T-helper 1 cell (primary cell): ENCODE measurements around the gene CNNM2.
"Not testable (repeated sequence)": the region's sequence is repeated elsewhere in the genome, so short reads cannot be mapped to it uniquely, and the experiment has no call there.

Experiments used
- DNase-seq, 5 donors: peaks; one replicate each; pipeline ENCODE4 v3.0.0-alpha.2; 2012 to 2020

CNNM2 gene

GRCh38 chr10:103042129-103042528 is 124.0 kb downstream of the CNNM2 start:
- DNase-seq, result no peak

DNA sequence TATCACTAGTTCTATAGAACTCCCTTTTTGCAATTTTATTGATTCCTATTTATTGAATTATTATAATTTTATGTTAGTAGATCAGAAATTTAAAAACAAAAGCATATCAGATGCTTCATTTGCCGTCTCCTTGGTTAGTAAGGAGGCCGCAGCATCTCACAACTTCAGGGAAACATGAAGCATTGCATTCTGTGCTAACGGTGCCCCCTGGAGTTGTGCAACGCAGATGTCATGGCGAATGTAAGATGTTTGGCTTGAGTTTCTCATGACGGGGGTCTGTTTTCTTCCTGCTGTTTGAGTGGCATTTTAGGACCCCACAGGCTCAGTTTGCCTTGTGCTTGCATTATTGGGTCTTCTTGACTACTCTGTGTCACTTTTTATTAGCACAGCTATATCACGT is 124.8 kb downstream of the CNNM2 start:
- no peak for DNase-seq

DNA sequence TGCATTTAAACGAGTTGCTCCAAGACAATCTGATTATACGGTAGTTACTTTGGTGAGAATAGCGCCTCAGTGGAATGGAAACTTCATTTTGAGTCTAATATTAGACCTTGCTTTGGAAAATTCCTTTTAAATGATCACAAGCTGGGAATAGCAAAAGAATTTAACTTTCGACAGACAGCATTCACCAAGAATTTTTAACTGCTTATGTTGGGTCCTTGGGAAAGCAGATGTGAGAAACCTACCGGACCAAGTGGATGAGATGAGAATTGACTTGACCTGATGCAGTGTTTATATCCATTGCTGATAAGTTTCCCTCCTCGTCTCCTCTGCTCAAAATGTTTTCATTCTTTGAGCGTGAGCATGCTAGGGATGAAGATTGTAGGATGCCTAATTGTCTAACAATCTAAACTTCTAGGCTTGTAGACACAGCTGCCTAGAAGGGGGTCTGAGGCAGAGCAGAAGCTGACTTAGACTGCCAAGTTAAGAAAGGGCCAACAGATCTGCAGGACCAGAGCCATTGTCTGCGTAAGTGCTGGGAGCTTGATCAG is 126.9 kb downstream of the CNNM2 start:
- DNase-seq, result no peak

DNA sequence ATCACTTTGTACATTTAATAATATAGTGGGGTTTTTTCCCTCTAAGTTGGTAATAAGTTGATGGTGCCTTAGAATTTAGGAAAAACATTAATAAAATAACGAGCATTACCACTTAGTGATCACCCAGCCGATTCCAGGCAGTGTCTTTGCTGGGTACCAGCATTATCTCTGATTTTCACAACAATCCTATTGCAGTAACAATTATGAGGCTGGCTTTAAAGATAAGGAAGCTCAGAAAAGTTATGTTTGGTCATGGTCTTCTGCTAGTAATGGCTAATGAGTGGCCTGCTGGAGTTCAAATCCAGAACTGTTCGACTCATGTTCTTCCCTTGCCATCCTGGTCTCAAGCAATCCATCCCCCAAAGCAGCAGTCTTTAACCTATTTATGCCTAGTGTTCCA is 127.9 kb downstream of the CNNM2 start:
- no peak for DNase-seq

DNA sequence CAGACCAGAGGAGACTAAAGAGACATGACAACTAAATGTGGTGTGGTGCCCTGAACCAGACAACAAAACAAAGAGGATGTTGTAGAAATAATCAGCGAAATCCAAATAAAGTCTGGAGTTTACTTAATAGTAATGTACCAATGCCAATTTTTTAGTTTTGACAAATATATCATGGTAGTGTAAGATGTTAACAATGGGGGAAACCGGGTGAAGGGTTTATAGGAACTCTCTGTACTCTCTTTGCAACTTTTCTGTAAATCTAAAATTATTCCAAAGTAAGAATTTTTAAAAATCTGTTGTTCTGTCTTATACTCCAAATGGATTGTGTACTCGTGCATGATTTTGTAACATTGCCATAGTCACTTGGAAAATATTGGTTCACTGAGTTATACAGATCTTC is 129.3 kb downstream of the CNNM2 start:
- DNase-seq, result no peak

GRCh38 chr10:103049237-103049636 is 131.1 kb downstream of the CNNM2 start:
- no peak for DNase-seq

DNA sequence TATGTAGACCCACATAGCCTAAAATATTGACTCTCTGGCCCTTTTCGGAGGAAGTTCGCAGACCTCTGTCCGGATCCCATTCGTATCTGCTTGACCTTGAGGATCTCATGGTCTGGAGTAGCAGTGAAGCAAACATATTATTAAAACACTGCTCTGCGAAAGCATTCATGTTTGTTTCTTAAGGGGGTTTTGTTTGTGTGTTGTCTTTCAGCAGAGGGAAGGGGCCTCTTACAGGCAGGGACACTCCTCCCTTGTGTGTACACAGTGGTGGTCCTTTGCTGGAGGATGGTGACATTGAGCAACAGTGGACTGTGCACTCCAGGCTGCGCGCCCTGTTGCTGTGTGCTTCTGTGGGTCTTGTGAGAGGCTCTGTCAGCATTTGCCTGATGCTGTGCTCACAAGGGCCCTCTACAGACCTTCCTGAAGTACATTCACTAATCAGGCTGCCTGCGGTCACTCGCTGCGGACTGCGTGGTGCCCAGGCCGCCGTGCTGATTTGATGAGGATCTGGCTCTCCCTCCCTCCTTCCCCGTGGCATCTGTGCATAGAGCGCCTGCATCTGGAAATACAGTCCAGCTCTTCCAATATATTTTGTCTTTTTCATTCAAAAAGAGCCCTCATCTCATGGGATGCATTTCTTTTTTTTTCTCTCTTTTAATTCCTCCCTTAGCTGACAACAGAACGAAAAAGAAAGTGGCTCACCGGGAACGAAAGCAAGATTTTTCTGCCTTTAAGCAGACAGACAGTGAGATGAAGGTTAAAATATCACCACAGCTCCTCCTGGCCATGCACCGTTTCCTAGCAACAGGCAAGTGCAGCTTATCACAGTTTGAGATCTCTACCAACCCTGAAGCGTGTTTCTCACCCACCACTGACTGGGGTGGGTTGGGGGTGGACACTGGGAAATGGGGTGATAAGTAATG is 135.8 kb downstream of the CNNM2 start:
- peak in 4 of 5 donors; percentile 26 to 71 (median 38) for DNase-seq

DNA sequence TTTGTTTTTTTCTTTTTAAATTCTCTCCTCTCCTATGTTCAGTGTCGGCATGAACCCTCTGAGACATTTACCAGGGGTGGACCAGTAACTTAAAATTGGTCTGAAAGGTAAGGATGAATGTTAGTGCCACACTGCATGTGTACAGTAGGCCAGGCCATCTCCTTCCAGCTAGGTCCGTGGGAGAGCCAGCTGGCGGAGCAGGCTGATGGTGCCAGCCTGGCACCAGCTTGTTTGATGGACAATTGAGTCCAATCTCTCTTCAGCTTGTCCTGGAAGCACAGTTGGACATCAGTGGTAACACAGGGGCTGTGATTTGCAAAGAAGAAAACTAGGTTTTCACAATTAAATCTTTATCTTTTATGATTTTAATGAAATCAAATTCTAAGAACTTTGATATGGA is 136.5 kb downstream of the CNNM2 start:
- DNase-seq, result no peak

DNA sequence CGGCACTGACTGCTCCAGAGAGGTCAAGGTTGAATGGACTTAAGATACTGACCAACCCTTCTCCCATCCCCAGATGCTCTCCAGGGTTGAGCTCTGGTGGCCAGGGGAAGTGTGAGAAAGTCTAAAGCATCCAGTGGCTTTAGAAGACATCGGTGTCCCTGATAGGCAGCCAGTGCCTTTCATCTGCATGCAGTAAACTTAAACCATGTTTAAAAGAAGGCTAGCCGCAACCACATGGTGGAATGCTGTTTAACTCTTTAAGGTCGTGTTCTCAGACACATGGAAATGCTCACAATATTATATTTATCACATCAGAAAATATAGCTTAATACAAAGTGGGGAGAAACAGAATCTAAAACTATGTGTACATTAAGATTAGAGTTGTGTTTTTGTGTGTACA is 137.0 kb downstream of the CNNM2 start:
- DNase-seq, result no peak

DNA sequence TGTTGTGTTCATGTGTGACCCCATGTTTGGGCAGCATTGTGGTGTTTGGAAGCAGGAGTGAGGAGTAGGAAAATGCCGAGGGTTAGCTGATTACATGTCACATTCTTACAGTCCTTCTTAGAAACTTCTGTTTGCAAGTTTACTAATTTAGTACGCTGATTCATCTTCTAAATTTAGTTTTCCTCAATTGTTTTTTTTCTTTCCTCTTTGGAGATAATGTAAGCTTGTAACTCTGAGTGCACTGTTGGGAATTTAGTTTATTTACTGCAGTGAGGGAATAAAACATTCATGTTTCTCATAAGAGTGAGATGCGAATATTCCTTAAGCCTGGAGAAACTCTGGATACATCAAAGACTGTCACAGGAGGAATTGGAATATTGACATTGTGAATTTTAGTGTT is 139.9 kb downstream of the CNNM2 start:
- no peak for DNase-seq

GRCh38 chr10:103060575-103060974 is 142.5 kb downstream of the CNNM2 start:
- DNase-seq, result no peak

DNA sequence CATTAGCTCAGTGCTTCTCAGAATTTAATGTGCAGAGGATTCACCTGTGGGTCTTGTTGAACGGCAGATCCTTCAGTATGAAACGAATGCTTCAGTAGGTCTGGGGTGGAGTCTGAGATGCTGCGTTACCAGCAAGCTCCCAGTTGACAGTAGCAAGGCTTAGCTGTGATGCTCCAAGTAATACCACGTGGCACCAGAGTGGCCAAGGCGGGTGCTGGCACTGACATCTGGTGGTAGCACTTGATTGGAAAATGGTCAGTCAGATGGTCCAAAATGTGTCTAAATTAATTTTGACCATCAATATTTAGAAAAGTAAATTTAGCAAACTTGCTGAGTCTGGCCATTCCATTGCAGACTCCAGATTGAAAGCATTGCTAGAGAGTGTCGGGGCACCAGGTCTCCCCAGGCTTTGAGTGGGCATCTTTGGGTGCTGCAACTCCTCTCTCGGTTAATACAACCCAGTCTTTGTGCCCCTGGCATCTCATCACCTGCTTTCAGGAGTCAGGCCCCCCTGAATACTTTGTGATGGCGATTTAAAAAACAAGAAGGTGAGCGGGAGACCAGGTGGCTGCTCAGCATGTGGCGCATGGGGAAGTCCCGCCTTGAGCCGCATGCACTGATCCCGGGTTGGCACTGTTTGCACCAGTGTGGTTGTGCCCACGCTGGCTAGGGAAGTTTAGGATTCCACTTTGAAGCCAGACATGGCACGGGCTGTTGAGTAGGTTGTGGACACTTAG is 144.9 kb downstream of the CNNM2 start:
- DNase-seq, result no peak

DNA sequence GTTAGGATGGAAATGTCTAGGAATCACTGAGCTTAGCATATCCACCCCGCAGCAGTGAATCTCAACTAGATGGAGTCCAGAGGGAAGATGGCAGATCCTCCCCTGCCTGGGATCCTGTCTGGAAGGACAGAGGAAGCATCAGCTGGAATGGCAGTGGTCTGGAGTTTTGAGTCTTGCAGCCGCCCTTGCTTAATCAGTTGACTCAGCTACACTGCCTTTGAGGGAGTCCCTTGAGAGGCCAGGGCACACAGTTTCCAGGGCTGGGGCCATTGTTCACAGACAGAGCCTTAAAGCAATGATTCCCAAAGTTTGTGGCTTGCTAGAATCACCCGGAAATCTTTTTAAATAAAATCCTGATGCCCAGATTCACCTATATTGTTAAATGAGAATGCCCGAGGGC is 146.9 kb downstream of the CNNM2 start:
- no peak for DNase-seq

DNA sequence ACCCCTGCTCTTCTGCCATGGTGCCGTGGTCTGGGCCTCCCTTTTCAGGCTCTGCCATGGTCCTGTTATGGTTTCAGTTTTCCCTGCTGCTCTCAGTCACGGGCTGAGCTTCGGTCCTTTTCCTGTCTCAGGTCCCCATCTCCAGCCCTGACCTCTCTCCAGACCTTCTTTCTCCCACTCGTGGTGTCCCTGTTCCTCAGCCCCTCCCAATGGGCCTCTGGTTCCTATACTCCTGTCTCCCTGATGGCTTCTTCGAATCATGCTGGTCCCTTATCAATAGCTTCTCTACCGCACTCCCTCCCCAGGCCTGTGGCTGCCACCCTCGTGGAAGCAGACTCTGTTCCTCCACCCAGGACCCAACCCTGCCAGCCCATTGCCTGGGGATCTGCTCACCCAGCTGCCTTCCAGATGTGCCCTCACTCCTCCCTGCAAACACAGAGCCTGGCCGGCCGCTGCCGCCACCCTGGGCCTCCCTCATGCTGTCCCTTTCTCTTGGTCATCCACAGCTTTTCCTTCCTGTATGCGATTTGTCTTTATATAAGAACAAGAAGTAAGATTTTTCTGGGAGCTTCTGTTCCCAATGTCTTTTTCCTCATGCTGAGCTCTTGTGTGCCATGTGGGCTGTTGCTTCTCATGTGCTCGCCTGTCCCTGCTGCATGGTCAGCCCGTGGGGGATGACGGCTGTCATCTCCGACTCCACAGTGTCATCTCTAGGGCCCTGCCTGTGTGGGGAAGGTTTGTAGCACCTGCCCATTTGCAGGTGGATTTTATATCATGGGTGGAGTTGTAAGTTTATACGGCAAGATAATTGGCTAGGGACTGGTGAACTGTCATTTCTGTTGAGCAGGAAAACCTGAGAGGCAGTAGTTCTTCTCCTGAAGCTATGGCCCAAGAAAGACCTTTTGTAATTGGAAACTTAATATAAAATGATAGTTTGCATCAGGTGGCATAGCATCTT is 148.3 kb downstream of the CNNM2 start:
- no peak for DNase-seq

DNA sequence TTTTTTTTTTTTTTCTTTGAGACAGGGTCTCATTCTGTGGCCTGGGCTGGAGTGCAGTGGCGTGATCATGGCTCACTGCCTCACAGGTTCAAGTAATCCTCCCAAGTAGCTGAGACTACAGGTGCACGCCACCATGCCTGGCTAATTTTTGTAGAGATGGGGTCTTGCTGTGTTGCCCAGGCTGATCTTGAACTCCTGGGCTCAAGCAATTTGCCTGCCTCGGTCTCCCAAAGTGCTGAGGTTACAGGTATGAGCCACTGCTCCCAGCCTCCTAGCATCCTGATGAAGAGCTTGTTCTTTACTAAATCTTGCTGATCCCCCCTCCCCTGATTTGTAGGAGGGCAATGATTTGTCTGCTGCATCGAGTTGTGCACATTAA is 149.0 kb downstream of the CNNM2 start:
- DNase-seq, result not testable (repeated sequence)

- no peak for DNase-seq
Measured at GRCh38 chr10:103067484-103067883, 149.4 kb downstream of the CNNM2 start.

DNA sequence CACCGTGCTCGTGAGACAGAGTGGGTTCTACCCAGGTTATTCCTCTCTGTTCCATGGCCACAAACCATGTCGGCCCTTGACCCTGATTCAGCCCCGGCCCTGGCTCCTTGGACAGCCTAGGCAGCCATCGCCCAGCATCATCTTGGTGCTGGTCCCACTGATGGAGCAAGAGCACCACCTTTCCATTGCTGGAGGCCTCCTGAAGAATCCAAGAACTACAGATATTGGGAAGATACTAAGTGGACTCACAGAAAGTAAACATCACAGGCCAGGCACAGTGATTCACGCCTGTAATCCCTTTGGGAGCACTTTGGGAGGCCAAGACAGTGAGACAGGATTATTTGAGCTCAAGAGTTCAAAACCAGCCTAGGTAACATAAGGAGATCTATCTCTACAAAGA is 149.9 kb downstream of the CNNM2 start:
- no peak for DNase-seq

DNA sequence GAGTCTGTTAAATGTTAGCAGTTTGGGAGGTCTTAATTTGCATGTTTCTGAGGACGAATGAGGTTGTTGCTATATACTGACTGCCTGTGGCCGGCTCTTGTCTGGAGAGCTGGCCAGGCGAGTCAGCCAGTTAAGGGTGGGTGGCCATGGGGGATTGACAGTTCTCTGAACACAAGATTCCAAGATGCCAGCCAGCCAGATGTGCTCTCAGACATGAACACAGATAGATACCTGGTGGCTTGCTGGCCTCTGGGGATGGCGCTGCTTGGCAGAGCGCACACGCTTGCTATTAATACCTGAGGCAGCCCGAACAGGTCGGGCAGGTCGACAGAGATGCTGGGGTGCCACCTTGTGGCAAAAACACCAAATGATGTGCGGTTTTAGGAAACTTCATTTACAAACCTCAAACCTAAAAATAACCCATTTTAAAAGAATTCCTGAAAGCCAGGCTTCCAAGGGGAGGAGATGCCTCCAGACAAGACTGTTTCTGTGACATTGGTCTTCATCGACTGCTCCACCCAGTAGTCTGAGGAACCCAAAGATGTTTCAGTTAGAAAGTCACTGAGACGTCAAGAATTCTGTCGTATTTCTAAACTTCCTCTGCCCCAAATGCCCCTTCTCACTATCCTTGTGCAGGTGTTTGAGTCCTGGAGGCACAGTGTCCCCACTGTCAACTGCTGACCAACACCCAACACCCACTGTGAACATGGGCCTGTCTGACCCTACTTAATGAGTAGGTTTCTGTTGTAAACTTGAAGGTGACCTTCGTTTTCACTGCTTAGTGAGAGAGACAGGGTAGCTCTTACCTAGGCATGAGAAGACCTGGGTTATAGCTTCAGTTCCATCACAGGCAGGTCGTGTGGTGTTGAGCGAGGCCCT is 151.6 kb downstream of the CNNM2 start:
- peak; percentile 33 to 63 (median 56) for DNase-seq

- no peak for DNase-seq
Measured at GRCh38 chr10:103072276-103072675, 154.2 kb downstream of the CNNM2 start.

- no peak for DNase-seq
Measured at GRCh38 chr10:103072891-103073290, 154.8 kb downstream of the CNNM2 start.

DNA sequence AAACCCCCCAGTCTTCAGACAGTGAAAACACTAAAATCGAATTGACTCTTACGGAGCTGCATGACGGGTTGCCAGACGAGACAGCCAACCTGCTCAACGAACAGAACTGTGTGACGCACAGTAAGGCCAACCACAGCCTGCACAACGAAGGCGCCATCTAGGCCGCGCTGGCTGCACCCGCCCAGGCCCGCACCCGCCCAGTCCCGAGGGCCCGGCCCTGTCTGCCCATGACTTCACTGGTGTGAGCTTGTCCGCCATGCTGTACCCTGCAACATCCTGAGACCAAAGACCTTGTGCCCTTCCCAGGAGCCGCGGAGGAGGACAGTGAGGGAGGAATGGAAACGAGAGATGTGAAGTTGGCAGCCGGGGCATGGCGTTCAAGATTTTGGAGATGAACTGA is 158.9 kb downstream of the CNNM2 start:
- DNase-seq, result no peak
